ENCODE measurements around the gene RPL39.
"Not testable (repeated sequence)": the region's sequence is repeated elsewhere in the genome, so short reads cannot be mapped to it uniquely, and the experiment has no call there.

Gene RPL39

GRCh38 chrX:119791437-119792231 is at the start of gene RPL39:
TSS of gene RPL39 (minus strand) at chrX:119791630. CDS start at chrX:119791576, 54 bp downstream.
- peak; percentile 66 to 74 for DNase-seq (ENCODE audit: low read depth in 2 of 2)

DNA sequence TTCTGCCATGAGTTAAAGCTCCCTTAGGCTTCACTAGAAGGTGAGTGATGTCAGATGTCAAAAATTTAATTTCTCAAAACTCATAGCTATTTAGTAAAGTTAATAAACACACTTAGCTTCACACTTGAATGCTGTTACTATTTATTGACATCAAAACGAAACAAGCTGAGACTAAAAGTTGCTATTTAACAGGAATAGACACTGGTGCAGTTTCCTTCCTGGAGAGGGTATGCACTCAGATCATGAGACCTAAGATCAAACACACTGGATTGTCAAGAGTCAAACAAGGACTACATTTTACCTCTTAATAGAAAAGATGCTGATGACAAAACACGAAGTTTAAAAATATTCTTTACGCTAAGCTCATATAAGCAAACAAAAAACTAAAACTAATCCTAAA is 42.5 kb upstream of the RPL39 start:
- DNase-seq (ENCODE audit: low read depth in 2 of 2) = no peak

GRCh38 chrX:119828446-119828845 is 37.0 kb upstream of the RPL39 start:
- DNase-seq (ENCODE audit: low read depth in 2 of 2) = no peak

- no peak for DNase-seq (ENCODE audit: low read depth in 2 of 2)
Observed at GRCh38 chrX:119826399-119826959, 35.0 kb upstream of the RPL39 start.

DNA sequence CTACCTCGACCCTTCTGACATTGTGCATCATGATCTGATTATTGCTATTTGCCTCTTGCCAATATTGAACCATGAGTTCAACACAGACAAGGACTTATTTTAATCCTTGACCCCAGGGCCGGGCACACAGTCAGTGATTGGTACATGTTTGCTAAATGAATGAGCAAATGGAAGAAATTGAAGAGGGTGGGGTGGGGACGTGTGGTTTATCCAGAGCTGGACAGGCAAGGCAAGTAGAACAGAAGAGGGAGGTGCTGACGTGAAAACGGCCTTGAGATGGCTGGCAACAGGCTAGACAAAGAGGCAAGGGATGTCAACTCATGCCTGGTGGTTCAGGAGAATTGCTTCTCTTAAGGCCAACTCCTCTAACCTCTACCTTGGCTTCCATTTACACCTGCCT is 32.8 kb upstream of the RPL39 start:
- not testable (repeated sequence) for DNase-seq (ENCODE audit: low read depth in 2 of 2)

DNA sequence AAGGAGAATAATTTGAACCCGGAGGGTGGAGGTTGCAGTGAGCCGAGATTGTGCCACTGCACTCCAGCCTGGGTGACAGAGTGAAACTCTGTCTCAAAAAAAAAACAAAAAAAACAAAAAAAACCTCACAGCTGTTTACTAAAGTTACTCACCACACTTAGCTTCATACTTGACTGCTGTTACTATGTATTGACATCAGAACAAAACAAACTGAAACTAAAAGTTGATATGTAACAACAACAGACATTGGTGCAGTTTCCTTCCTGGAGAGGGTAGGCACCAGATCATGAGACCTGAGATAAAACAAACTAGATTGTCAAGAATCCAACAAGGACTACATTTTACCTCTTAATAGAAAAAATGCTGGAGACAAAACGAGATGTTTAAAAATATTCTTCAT is 30.3 kb upstream of the RPL39 start:
- not testable (repeated sequence) for DNase-seq (ENCODE audit: low read depth in 2 of 2)

- DNase-seq (ENCODE audit: low read depth in 2 of 2) = no peak
Observed at GRCh38 chrX:119817130-119817690, 25.8 kb upstream of the RPL39 start.

DNA sequence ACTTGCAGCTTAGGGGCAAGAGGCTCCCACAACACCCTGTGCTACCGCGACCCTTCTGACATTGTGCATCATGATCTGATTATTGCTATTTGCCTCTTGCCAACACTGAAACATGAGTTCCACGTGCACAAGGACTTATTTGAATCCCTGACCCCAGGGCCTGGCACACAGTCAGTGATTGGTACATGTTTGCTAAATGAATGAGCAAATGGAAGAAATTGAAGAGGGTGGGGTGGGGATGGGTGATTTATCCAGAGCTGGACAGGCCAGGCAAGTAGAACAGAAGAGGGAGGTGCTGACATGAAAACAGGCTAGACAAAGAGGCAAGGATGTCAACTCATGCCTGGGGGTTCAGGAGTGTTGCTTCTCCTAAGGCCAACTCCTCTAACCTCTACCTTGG is 24.9 kb upstream of the RPL39 start:
- DNase-seq (ENCODE audit: low read depth in 2 of 2) = no peak

- no peak for DNase-seq (ENCODE audit: low read depth in 2 of 2)
Observed at GRCh38 chrX:119809185-119809666, 17.8 kb upstream of the RPL39 start.

- DNase-seq (ENCODE audit: low read depth in 2 of 2) = not testable (repeated sequence)
Observed at GRCh38 chrX:119808461-119808860, 17.0 kb upstream of the RPL39 start.

DNA sequence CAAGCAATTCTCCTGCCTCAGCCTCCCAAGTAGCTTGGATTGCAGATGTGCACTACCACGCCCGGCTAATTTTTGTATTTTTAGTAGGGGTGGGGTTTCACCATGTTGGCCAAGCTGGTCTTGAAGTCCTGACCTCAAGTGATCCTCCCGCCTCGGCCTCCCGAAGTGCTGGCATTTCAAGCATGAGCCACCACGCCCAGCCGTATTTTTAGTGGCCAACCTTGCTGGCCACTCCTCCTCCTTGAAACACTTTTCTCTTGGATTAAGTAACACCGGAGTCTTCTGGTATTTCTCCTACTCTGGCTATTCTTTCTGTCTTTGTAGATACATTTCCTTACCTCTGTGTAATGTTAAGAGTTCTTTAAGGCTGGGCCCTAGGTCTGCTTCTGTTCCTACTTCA is 11.1 kb upstream of the RPL39 start:
- no peak for DNase-seq (ENCODE audit: low read depth in 2 of 2)

DNA sequence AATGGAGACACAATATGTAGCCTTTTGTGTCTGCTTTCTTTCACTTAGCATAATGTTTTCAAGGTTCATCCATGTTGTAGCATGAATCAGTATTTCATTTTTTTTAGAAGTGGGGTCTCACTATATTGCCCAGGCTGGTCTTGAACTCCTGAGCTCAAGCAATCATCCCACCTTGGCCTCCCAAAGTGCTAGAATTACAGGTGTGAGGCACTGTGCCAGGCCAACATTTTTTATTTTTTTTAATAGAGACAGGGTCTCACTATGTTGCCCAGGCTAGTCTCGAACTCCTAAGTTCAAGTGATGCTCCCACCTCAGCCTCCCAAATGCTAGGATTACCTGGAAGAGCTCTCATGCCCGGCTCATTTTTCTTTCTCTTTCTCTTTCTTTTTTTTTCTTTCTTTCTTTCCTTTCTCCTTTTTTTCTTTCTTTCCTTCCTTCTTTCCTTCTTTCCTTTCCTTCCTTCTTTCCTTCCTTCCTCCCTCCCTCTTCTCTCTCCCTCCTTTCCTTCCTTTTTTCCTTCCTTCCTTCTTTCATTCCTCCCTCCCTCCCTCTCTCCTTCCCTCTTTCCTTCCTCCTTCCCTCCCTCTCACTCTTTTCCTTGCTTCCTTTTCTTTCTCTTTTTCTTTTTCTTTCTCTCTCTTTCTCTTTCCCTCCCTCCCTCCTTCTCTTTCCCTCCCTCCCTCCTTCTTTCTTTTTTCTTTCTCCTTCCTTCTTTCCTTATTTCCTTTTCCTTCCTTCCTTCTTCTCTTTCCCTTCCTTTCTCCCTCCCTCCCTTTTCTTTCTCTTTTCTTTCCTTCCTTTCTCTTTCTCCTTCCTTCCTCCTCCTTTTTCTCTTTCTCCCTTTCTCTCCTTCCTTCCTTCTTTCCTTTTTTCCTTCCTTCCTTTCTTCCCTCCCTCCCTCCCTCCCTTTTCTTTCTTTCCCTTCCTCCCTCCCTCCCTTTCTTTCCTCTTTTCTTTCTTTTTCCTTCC is 10.1 kb upstream of the RPL39 start:
- DNase-seq (ENCODE audit: low read depth in 2 of 2) = no peak

DNA sequence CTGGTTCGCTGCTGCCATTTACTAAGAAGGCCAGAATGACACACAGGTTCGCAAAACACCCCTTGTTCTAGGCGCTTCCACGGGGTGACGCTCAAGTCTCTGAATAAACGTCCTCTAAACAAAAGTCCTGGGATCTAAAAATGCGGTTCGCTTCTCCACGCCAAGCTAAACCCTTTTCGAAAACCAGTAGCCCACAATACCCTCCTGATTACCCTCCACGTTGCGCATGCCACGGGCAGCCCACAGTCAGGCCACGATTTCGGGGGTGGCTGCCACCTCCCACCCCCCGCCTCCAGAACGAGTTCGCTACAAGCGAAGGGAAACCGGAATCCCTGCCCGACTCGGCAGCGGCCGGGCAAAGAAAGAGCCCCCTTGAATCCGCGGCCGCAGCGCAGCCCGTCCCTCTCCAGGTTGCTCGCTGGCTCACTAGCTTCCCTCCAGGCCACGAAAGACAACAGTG is 423 bp downstream of the RPL39 start:
- DNase-seq (ENCODE audit: low read depth in 2 of 2) = no peak

DNA sequence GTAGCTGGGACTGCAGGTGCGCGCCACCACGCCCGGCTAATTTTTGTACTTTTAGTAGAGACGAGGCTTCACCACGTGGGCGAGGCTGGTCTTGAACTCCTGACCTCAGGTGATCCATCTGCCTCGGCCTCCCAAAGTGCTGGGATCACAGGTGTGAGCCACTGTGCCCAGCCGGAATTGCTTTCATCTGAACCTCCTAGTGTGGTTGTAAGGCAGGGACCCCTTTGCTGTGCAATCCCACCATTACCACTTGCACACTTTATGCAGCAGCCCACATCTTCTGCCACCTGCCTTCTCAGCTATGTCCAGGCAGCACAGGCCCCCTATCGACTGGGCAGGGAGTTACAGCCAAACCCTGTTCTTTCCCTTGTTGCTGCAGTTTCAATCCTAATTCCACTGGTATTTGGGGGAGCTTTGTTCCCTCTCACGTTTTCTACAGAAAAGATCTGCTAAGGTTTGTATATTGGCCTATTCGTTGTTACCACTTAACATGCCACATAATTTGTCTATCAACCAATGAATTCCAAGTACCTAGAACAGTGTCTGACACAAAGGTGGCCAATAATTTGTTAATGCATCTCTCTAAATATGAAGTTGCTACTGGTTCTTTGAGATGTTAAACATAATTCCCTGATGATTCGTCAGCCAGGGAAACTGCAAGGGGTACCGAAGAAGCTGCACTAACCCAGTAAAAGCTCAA is 6.5 kb downstream of the RPL39 start:
- DNase-seq (ENCODE audit: low read depth in 2 of 2) = peak in 1 of 2 donors; percentile 22

DNA sequence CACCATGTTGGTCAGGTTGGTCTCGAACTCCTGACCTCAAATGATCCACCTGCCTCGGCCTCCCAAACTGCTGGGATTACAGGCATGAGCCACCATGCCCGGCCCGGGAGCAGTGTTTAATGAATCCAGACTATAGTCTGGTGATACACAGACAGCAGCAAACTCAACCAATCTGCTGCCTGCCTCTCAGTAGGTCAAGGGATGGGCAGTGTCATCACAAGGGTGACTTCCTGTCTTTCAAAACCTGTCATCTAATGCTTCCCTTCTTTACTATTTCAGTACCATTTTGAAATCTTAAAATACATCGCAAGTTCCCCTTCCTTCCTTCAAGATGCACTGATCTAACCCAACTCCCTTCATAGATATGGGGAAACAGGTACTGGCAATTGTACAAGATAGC is 8.4 kb downstream of the RPL39 start:
- DNase-seq (ENCODE audit: low read depth in 2 of 2) = no peak

DNA sequence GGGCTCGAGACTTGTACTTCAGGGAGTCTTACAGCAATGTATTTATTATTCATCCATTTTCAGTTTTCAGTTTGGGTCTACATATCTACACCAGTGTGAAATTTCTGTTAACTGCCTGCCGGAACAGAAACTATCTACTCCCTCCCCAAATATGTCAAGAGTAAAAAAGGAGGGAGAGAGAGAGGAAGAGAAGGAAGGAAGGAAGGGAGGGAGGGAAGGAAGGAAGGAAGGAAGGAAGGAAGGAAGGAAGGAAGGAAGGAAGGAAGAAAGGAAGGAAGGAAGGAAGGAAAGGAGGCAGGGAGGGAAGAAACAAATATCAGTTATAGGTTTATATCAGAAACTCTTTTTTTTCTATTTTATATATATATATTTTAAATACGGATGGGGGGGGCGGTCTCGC is 12.6 kb downstream of the RPL39 start:
- DNase-seq (ENCODE audit: low read depth in 2 of 2) = no peak

GRCh38 chrX:119775517-119776238 is 15.8 kb downstream of the RPL39 start:
- no peak for DNase-seq (ENCODE audit: low read depth in 2 of 2)

DNA sequence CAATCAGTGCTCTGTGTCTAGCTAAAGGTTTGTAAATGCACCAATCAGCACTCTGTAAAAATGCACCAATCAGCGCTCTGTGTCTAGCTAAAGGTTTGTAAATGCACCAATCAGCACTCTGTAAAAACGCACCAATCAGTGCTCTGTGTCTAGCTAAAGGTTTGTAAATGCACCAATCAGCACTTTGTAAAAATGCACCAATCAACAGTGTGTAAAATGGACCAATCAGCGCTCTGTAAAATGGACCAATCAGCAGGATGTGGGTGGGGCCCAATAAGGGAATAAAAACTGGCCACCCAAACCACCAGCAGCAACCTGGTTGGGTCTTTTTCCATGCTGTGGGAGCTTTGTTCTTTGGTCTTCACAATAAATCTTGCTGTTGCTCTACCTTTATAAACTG is 22.0 kb downstream of the RPL39 start:
- DNase-seq (ENCODE audit: low read depth in 2 of 2) = not testable (repeated sequence)

GRCh38 chrX:119768436-119768835 is 23.0 kb downstream of the RPL39 start:
- not testable (repeated sequence) for DNase-seq (ENCODE audit: low read depth in 2 of 2)

GRCh38 chrX:119763836-119764387 is 27.5 kb downstream of the RPL39 start:
- DNase-seq (ENCODE audit: low read depth in 2 of 2) = no peak
